Measurements from ENCODE around the gene STIP1.

DNA sequence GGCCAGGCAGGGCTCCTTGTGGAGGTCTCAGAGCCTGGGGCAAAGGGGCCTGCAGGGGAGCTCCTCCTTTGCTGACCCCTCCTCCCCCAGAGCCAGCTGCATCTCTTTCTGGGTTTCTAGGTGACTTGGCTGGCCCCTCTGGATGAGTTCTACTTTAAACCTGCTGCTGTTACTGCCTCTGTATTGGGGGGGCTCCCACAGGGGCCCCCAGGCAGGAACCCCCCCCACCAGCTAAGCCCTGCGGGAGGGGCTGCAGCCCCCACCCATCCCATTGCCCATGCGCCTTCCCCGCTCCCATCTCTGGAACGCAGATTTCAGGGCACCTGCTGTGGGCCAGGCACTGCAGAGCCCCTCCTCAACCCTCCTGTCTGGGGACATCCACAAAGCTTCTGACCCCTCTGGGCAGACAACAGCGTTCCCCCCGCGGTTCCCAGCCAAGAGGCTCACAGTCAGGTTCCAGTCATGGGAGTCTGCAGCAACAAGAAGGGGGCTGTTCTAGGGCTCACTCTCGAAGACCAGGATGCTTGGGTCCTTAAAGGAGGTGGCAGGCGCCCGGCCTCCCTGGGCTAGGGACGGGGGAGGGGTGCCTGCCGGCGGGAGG is 64.5 kb downstream of the STIP1 start:
- TF ChIP-seq, protein P1, sequence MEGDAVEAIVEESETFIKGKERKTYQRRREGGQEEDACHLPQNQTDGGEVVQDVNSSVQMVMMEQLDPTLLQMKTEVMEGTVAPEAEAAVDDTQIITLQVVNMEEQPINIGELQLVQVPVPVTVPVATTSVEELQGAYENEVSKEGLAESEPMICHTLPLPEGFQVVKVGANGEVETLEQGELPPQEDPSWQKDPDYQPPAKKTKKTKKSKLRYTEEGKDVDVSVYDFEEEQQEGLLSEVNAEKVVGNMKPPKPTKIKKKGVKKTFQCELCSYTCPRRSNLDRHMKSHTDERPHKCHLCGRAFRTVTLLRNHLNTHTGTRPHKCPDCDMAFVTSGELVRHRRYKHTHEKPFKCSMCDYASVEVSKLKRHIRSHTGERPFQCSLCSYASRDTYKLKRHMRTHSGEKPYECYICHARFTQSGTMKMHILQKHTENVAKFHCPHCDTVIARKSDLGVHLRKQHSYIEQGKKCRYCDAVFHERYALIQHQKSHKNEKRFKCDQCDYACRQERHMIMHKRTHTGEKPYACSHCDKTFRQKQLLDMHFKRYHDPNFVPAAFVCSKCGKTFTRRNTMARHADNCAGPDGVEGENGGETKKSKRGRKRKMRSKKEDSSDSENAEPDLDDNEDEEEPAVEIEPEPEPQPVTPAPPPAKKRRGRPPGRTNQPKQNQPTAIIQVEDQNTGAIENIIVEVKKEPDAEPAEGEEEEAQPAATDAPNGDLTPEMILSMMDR (IDR thresholded peaks at IDR 0.05), result no peak
- TF ChIP-seq EZH2phosphoT487 (IDR thresholded peaks at IDR 0.05) (no peak), EZH2 (IDR thresholded peaks at IDR 0.05) (no peak)
